Endodermal cell (in vitro differentiated cells): ENCODE measurements around the gene RASD1. TPM values are rescaled to one million over a fixed set of nuclear protein-coding genes. Genes with fewer than 3 reads are reported as not detected.

Experiments used
- DNase-seq: peaks from one replicate; pipeline ENCODE4 v3.0.0-alpha.2; 2017
- H3K27ac ChIP-seq: 2 replicates; pipeline ENCODE4 v1.5.1; 2013; ENCODE audit warnings: mild to moderate bottlenecking, low read depth, low read length, moderate library complexity
- H3K27me3 ChIP-seq: 2 replicates; pipeline ENCODE4 v1.6.1; 2013; ENCODE audit warnings: mild to moderate bottlenecking, low read length, moderate library complexity; ENCODE audit not compliant: insufficient read depth, control insufficient read depth, poor library complexity, severe bottlenecking
- H3K36me3 ChIP-seq: 2 replicates; pipeline ENCODE4 v1.7.0; 2013; ENCODE audit warnings: mild to moderate bottlenecking, low read length, moderate library complexity; ENCODE audit not compliant: control insufficient read depth, insufficient read depth
- H3K4me1 ChIP-seq: one replicate; pipeline ENCODE4 v1.7.0; 2013; ENCODE audit warnings: low read length; ENCODE audit not compliant: control insufficient read depth, insufficient read depth
- H3K4me3 ChIP-seq: 2 replicates; pipeline ENCODE4 v1.5.1; 2013; ENCODE audit warnings: mild to moderate bottlenecking, low read length, moderate library complexity
- H3K9ac ChIP-seq: 2 replicates; pipeline ENCODE4 v1.6.1; 2013; ENCODE audit warnings: mild to moderate bottlenecking, low read length, moderate library complexity; ENCODE audit not compliant: poor library complexity, severe bottlenecking; ENCODE audit errors: extremely low read depth
- H3K9me3 ChIP-seq: 2 replicates; pipeline ENCODE4 v1.6.1; 2013; ENCODE audit warnings: mild to moderate bottlenecking, low read length, moderate library complexity; ENCODE audit not compliant: control insufficient read depth
- H3K27ac Mint-ChIP-seq: 2 replicates; pipeline ENCODE4 v1.8.0; 2020; ENCODE audit warnings: mixed read lengths
- H3K27me3 Mint-ChIP-seq: 2 replicates; pipeline ENCODE4 v1.8.0; 2021; ENCODE audit warnings: mild to moderate bottlenecking, mixed read lengths; ENCODE audit not compliant: insufficient read depth
- H3K36me3 Mint-ChIP-seq: 2 replicates; pipeline ENCODE4 v1.8.0; 2020; ENCODE audit warnings: low read depth, mixed read lengths
- H3K4me1 Mint-ChIP-seq: 2 replicates; pipeline ENCODE4 v1.8.0; 2020; ENCODE audit warnings: mixed read lengths
- H3K4me3 Mint-ChIP-seq: 2 replicates; pipeline ENCODE4 v1.8.0; 2020; ENCODE audit warnings: mild to moderate bottlenecking, moderate library complexity, mixed read lengths
- H3K9me3 Mint-ChIP-seq: 2 replicates; pipeline ENCODE4 v1.8.0; 2020; ENCODE audit warnings: mild to moderate bottlenecking, mixed read lengths
- WGBS, 2 experiments: methylation state at CpG; one replicate each; pipeline versions ENCODE4 v1.1.5 to v1.1.7; 2013; ENCODE audit warnings: missing lambda C conversion rate in 2 of 2, mixed read lengths in 1 of 2; ENCODE audit not compliant: insufficient coverage in 1 of 2, insufficient read length in 1 of 2; 5-methylcytosine and 5-hydroxymethylcytosine counted together
- total RNA-seq, 2 donors: library from RNA; stranded (reverse); fragmentation: NEBNext Ultra II Directional in 1 of 2; extraction: Animal tissue kit (Norgen Biotek cat#: 25700) in 1 of 2; gene quantifications; 2 replicates in 1 of 2; 3 replicates in 1 of 2; pipeline ENCODE4 v1.2.1, GENCODE V29; 2021
- TF ChIP-seq, protein P1 (sequence below): fragments of 200-600 bp; sonication (generic); conservative IDR thresholded peaks from 2 replicates; pipeline ENCODE4 v1.5.0; 2021; ENCODE audit warnings: antibody characterized with exemption, mild to moderate bottlenecking

RASD1 gene
- total RNA-seq, 2 donors from 2014 or later = 1.9 to 2.5 TPM

DNA sequence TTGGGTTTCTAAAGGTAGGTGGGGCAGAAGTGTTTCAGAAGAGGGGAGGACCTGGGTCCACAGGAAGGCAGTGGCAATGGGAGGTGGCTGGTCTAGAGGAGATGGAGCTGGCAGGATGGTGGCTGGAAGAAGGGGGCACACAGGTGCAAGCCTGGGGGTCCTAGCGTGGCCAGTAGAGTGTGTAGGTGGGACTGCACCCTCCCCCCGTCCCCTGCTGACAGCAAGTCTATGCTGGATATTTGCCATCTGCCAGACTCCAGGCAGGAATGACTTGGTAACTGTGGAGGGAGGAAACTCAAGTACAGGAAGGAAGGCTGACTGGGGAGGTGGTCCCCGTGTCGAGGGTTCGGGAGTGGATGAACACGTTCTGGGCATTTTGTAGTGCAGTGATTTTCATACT, 10.8 kb downstream of the RASD1 start:
- Mint-ChIP-seq H3K9me3 (peaks cover 7% of the 10 kb centered on the region), H3K27me3 (no peaks in the 10 kb centered on the region), H3K36me3 (peaks cover 62% of the 10 kb centered on the region), H3K4me3 (no peak overlapping the region), H3K4me1 (no peaks in the 10 kb centered on the region), H3K27ac (no peak overlapping the region)
- H3K9ac ChIP-seq = no peak overlapping the region
- no peak for DNase-seq
- no peaks in the 10 kb centered on the region for H3K4me1 ChIP-seq
- H3K9me3 ChIP-seq = peaks cover 6% of the 10 kb centered on the region
- H3K27me3 ChIP-seq = no peaks in the 10 kb centered on the region
- TF ChIP-seq, protein P1, sequence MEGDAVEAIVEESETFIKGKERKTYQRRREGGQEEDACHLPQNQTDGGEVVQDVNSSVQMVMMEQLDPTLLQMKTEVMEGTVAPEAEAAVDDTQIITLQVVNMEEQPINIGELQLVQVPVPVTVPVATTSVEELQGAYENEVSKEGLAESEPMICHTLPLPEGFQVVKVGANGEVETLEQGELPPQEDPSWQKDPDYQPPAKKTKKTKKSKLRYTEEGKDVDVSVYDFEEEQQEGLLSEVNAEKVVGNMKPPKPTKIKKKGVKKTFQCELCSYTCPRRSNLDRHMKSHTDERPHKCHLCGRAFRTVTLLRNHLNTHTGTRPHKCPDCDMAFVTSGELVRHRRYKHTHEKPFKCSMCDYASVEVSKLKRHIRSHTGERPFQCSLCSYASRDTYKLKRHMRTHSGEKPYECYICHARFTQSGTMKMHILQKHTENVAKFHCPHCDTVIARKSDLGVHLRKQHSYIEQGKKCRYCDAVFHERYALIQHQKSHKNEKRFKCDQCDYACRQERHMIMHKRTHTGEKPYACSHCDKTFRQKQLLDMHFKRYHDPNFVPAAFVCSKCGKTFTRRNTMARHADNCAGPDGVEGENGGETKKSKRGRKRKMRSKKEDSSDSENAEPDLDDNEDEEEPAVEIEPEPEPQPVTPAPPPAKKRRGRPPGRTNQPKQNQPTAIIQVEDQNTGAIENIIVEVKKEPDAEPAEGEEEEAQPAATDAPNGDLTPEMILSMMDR = no peak
- WGBS, 2 experiments = 94 to 98% methylated on average over 5 to 6 of the region's 6 CpGs
- no peak overlapping the region for H3K27ac ChIP-seq
- H3K4me3 ChIP-seq = no peak overlapping the region
- peaks cover 45% of the 10 kb centered on the region for H3K36me3 ChIP-seq

DNA sequence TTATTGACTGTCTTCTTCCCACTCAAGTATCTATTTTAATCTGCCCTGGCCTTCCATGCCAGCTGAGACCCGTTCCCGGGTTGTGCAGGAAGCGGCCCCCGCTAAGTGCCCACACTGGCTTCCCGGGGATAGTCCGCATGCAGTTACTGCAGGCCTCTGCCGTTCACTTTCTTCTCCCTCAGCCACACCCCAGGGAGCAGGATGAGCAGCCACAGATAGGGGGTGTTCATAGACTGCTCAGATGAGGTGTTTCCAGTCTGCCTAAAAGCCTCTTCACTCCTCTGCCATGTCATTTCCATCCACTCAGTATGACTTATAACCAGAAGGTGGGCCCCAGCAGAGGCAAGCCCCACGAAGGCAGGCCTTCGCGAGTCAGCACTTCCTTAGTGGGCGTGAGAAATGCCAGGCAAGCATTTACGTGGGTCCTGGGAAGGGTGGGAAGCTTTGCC, 11.7 kb downstream of the RASD1 start:
- no peak for DNase-seq
- Histone ChIP-seq H3K9me3 (peaks cover 6% of the 10 kb centered on the region), H3K36me3 (peaks cover 48% of the 10 kb centered on the region), H3K4me1 (no peaks in the 10 kb centered on the region), H3K27ac (no peak overlapping the region), H3K9ac (no peak overlapping the region), H3K4me3 (no peak overlapping the region), H3K27me3 (no peaks in the 10 kb centered on the region)
- Mint-ChIP-seq H3K9me3 (peaks cover 7% of the 10 kb centered on the region), H3K4me1 (no peaks in the 10 kb centered on the region), H3K27me3 (no peaks in the 10 kb centered on the region), H3K4me3 (no peak overlapping the region), H3K27ac (no peak overlapping the region), H3K36me3 (peaks cover 61% of the 10 kb centered on the region)
- WGBS, 2 experiments = 81 to 87% methylated on average over 3 to 12 of the region's 12 CpGs
- TF ChIP-seq, protein P1 = no peak

DNA sequence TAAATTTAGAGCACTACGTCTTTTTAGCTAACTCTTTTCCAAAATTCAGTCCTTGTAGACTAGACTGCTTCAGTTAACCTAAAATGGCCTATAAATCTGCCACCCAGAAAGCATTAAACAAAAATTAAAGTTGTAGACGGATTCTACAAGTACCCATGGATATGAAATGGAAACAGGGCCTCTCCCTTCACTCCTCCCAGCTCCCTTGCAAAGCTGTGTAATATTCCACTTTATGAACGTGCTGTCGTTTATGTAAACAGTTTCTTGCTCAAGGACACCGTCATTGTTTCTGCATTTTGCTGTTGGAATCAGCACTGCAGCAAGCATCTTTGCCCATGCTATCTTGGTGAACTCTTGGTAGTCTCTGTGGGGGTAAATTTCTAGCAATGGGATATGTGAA, 14.3 kb downstream of the RASD1 start:
- no peaks in the 10 kb centered on the region for H3K27me3 ChIP-seq
- H3K27ac Mint-ChIP-seq = no peak overlapping the region
- H3K4me3 Mint-ChIP-seq = no peak overlapping the region
- no peaks in the 10 kb centered on the region for H3K4me1 ChIP-seq
- peaks cover 41% of the 10 kb centered on the region for H3K36me3 Mint-ChIP-seq
- H3K27ac ChIP-seq = no peak overlapping the region
- H3K9ac ChIP-seq = no peak overlapping the region
- 94 to 100% methylated on average over 3 to 5 of the region's 5 CpGs for WGBS, 2 experiments
- TF ChIP-seq, protein P1 = no peak
- H3K4me1 Mint-ChIP-seq = peaks cover 7% of the 10 kb centered on the region
- H3K9me3 Mint-ChIP-seq = peaks cover 7% of the 10 kb centered on the region
- DNase-seq = no peak
- no peak overlapping the region for H3K4me3 ChIP-seq
- peaks cover 43% of the 10 kb centered on the region for H3K36me3 ChIP-seq
- H3K27me3 Mint-ChIP-seq = no peaks in the 10 kb centered on the region
- peaks cover 6% of the 10 kb centered on the region for H3K9me3 ChIP-seq
